Retinal pigment epithelial cell (primary cell): ENCODE results near the gene DNAJC5.
"Not testable (repeated sequence)": the region's sequence is repeated elsewhere in the genome, so short reads cannot be mapped to it uniquely, and the experiment has no call there.

Source experiments
- DNase-seq: peaks from one replicate; pipeline ENCODE4 v3.0.0-alpha.2; 2010; ENCODE audit warnings: low read depth
- H3K4me3 ChIP-seq: 2 replicates; pipeline ENCODE4 v1.5.1; 2011; ENCODE audit warnings: mild to moderate bottlenecking, low read length, control low read depth, moderate library complexity
- CTCF ChIP-seq: conservative IDR thresholded peaks from 2 replicates; pipeline ENCODE4 v1.5.1; 2011; ENCODE audit warnings: low read depth, low read length, control low read depth, inconsistent platforms

Gene DNAJC5

GRCh38 chr20:63969838-63970713 lies 75.2 kb downstream of the DNAJC5 start, which contains the start of gene ZNF512B:
Gene ZNF512B, minus strand, starts transcription at chr20:63969930. Its CDS starts 1,980 bp downstream, at chr20:63967950.
- DNase-seq = no peak
- no peak for TF ChIP-seq CTCF
- H3K4me3 ChIP-seq = peak within 1 kb of the TSS; percentile 58

- H3K4me3 ChIP-seq = no peak overlapping the region
- DNase-seq = no peak
- TF ChIP-seq CTCF = no peak
Measured at GRCh38 chr20:63970714-63971431, 75.9 kb downstream of the DNAJC5 start.

GRCh38 chr20:63971960-63972311 lies 77.0 kb downstream of the DNAJC5 start:
- not testable (repeated sequence) for DNase-seq, H3K4me3 ChIP-seq

GRCh38 chr20:63972312-63973159 lies 77.6 kb downstream of the DNAJC5 start:
- DNase-seq = no peak
- TF ChIP-seq CTCF = no peak
- no peak overlapping the region for H3K4me3 ChIP-seq

GRCh38 chr20:63973160-63973479 lies 78.2 kb downstream of the DNAJC5 start:
- no peak for DNase-seq
- TF ChIP-seq CTCF = no peak
- no peak overlapping the region for H3K4me3 ChIP-seq

- no peak for DNase-seq
- peak overlapping the region; percentile 53 for H3K4me3 ChIP-seq
- peak; percentile 95 for TF ChIP-seq CTCF
Measured at GRCh38 chr20:63973636-63974401, 78.9 kb downstream of the DNAJC5 start.
